Activated naive CD8-positive, alpha-beta T cell treated with anti-CD3 and anti-CD28 coated beads for 36 hours (primary cell): ENCODE results near the gene DCC. TPM values are rescaled to one million over a fixed set of nuclear protein-coding genes. Genes with fewer than 3 reads are reported as not detected.

Experiments
- DNase-seq: peaks from one replicate; pipeline ENCODE4 v3.0.0; 2021
- H3K27ac Mint-ChIP-seq: one replicate; pipeline ENCODE4 v1.8.0; 2022; ENCODE audit warnings: mild to moderate bottlenecking, moderate library complexity, mixed read lengths
- H3K27me3 Mint-ChIP-seq: one replicate; pipeline ENCODE4 v1.8.0; 2022; ENCODE audit warnings: mild to moderate bottlenecking, mixed read lengths
- H3K36me3 Mint-ChIP-seq: one replicate; pipeline ENCODE4 v1.8.0; 2021; ENCODE audit warnings: mild to moderate bottlenecking, mixed read lengths
- H3K4me1 Mint-ChIP-seq: one replicate; pipeline ENCODE4 v1.8.0; 2021; ENCODE audit warnings: mixed read lengths
- H3K4me3 Mint-ChIP-seq: one replicate; pipeline ENCODE4 v1.8.0; 2022; ENCODE audit warnings: mild to moderate bottlenecking, moderate library complexity, mixed read lengths
- H3K9me3 Mint-ChIP-seq: one replicate; pipeline ENCODE4 v1.8.0; 2022; ENCODE audit warnings: mixed read lengths
- total RNA-seq, 2 experiments: library from RNA; stranded (reverse); gene quantifications; one replicate each; pipeline ENCODE4 v1.2.3, GENCODE V29; 2021

Gene DCC
- total RNA-seq, 2 experiments from 2014 or later: not detected

DNA sequence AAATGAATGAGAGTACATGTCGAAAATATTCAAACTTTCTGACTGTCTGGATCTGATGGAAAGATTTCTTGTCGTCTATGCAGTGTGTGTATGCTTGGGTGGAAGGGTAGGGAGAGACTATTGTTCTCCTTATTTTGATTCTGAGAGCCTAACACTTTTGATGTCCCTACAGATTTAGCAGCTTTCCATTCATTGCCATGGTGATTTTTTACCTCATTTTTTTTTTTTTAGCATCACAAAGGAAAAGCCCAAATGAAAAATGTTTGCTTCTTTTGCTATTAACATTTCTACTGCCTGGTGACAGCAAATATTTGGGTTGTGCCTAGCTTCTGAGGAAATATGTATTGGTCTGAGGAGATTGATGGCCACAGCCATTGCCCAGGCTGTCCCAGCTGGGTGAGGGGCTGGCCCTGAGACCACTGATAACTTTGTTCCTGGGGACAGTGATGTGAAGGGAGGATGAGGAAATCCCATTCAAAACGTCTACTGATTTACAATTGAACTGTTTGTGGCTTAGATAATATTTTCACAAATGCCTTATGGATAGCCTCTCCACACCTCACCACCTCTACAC, 558.6 kb downstream of the DCC start:
- Mint-ChIP-seq H3K27ac (no peak overlapping the region), H3K4me3 (no peak overlapping the region), H3K4me1 (no peaks in the 10 kb centered on the region), H3K36me3 (no peaks in the 10 kb centered on the region), H3K27me3 (no peaks in the 10 kb centered on the region), H3K9me3 (peaks cover 1% of the 10 kb centered on the region)
- no peak for DNase-seq

DNA sequence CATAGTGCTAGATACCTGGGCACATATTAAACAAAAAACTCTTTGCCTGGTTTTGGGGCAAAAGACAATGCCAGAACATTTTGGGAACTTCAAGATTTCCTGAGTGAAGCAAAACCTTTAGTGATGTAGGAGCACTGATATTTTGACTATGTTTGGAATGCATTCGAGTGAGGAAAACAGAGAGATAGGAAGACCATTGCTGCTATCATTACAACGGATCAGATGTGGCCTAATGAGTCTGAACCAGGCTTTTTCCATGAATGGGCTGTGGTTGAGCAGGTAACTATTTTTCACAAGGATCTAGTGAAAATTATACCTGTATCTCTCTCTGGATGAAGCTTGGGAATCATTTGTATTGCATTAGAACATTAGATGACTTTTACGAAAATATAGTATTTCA, 562.2 kb downstream of the DCC start:
- Mint-ChIP-seq H3K36me3 (no peaks in the 10 kb centered on the region), H3K27ac (no peak overlapping the region), H3K9me3 (no peaks in the 10 kb centered on the region), H3K4me1 (no peaks in the 10 kb centered on the region), H3K27me3 (no peaks in the 10 kb centered on the region), H3K4me3 (no peak overlapping the region)
- no peak for DNase-seq

DNA sequence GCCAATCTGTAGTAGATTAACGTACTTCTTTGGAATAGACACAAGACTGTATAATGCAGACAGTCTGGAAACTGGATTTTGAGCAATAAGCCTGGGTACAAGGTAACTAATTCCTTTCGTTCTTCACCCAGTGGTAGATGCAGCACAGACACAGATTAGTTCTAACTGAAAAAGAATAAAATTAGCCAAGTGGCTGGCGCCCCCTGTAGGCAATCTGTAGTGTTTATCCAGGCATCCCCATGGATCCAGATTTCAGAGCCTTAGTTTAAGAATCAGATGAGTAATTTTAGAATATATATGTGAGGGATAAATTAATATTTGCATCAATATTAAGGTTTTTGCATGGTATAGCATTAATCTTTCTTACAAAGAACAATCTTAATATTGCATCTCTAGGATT, 563.9 kb downstream of the DCC start:
- H3K36me3 Mint-ChIP-seq: no peaks in the 10 kb centered on the region
- H3K27ac Mint-ChIP-seq: no peak overlapping the region
- no peaks in the 10 kb centered on the region for H3K4me1 Mint-ChIP-seq
- no peaks in the 10 kb centered on the region for H3K9me3 Mint-ChIP-seq
- no peak overlapping the region for H3K4me3 Mint-ChIP-seq
- no peaks in the 10 kb centered on the region for H3K27me3 Mint-ChIP-seq
- DNase-seq: no peak

DNA sequence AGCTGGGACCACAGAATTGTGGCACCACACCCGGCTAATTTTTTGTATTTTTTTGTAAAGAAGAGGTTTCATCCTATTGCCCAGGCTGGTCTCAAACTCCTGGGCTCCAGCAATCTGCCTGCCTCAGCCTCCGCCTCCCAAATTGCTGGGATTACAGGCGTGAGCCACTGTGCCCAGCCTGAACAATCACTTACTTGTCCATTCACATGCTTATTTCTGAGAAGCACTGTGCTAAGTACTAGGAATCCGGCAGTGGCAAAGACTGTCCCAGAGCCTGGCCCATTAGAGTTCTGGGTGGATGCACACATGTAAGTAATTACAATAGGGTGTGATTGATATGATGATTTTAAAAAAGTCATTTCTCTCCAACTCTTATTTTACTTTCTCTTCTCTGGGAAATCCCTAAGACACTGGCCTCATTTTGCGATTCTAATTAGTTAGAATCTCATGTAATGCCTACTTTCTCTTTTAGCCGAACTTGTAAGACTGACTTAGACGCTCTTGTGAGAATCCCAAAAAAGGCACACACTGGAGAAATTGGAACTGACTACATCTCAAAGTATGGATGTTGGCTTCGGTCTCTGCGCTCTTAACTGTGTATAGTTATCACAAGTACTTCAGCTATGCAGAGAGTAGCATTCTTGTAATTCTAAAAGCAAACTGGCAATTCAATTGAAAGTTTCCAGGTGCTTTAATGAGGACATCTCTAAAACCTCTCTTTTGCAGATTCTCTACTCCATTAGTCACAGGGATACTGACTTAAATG, 567.7 kb downstream of the DCC start:
- Mint-ChIP-seq H3K9me3 (no peaks in the 10 kb centered on the region), H3K36me3 (no peaks in the 10 kb centered on the region), H3K27ac (no peak overlapping the region), H3K4me1 (no peaks in the 10 kb centered on the region), H3K27me3 (no peaks in the 10 kb centered on the region), H3K4me3 (no peak overlapping the region)
- DNase-seq: no peak

DNA sequence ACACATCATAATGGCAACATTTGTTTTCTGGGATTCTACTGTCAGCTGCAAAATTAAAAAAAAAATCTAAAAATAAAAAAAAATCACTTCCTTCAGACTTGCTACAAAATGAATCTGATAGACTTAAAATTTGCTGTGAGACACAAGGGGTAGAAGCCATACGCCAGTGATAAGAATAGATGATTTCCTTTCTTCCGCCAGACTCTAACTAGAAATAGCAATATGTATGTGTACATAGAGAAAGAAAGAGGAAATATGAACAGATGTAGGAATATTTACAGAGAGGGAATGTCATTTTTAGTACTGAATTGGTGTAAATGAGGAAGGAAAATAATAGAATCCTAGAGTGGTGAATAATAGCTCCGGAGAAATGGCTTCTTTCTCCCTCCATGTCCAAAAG, 574.2 kb downstream of the DCC start:
- Mint-ChIP-seq H3K4me3 (no peak overlapping the region), H3K36me3 (no peaks in the 10 kb centered on the region), H3K4me1 (no peaks in the 10 kb centered on the region), H3K27ac (no peak overlapping the region), H3K27me3 (no peaks in the 10 kb centered on the region), H3K9me3 (peaks cover 2% of the 10 kb centered on the region)
- no peak for DNase-seq

DNA sequence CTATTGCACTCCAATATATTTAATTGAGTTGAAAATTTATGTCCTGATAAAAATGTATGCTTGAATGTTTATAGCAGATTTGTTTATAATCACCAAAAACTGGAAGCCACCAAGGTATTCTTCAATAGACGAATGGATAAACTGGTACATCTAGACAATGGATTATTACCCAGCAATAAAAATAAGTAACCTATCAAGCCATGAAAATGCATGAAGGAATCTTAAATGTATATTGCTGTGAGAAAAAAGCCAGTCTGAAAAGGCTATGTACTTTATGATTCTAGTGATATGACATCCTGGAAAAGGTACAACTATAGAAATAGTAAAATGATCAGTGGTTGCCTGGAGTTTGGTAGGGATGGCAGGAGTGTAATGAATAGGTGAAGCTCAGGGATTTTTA, 580.7 kb downstream of the DCC start:
- Mint-ChIP-seq H3K4me3 (no peak overlapping the region), H3K9me3 (peaks cover 1% of the 10 kb centered on the region)

DNA sequence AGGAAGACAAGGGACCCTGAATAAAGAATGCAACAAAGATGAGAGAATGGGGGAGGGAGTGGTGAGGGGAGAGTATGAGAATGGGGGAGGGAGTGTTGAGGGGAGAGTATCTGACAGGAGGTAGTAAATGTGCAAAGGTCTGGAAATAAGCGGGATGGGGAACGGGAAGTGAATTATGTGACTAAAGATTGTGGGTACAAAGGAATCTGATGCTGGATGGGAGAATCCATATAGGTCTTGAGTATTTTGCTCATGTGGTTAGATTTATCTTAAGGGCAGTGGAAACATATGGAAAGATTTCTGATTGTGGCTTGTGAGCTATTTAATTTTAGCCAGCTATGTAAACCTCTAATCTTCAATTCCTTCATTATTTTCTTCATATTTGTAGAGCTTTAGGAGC, 593.4 kb downstream of the DCC start:
- Mint-ChIP-seq H3K9me3 (no peaks in the 10 kb centered on the region), H3K27me3 (no peaks in the 10 kb centered on the region), H3K4me1 (no peaks in the 10 kb centered on the region), H3K36me3 (no peaks in the 10 kb centered on the region), H3K4me3 (no peak overlapping the region), H3K27ac (no peak overlapping the region)
- DNase-seq: no peak

More for the DNA sequence above, 580.7 kb downstream of the DCC start:
- no peaks in the 10 kb centered on the region for H3K36me3 Mint-ChIP-seq
- no peak overlapping the region for H3K27ac Mint-ChIP-seq
- DNase-seq: no peak
- H3K27me3 Mint-ChIP-seq: no peaks in the 10 kb centered on the region
- H3K4me1 Mint-ChIP-seq: no peaks in the 10 kb centered on the region

DNA sequence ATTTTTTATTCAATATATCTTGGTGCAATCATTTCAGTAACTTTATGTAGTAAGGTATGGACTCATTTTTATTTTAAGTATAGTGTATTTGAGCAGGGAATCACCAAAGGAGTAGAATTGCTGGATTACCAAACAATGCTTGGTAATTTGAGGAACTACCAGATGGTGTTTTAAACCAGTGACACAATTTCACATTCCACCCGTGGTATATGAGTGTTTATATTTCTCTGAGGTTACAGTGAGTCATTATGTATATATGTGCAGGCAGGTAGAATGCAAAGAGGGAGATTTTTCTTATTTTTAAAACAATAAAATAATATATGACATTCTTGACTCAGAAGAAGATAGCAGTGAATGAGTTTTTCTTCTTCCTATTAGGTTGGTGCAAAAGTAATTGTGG, 596.9 kb downstream of the DCC start:
- H3K27me3 Mint-ChIP-seq: no peaks in the 10 kb centered on the region
- DNase-seq: no peak
- H3K4me3 Mint-ChIP-seq: no peak overlapping the region
- no peak overlapping the region for H3K27ac Mint-ChIP-seq
- H3K36me3 Mint-ChIP-seq: no peaks in the 10 kb centered on the region
- no peaks in the 10 kb centered on the region for H3K4me1 Mint-ChIP-seq
- peaks cover 3% of the 10 kb centered on the region for H3K9me3 Mint-ChIP-seq

DNA sequence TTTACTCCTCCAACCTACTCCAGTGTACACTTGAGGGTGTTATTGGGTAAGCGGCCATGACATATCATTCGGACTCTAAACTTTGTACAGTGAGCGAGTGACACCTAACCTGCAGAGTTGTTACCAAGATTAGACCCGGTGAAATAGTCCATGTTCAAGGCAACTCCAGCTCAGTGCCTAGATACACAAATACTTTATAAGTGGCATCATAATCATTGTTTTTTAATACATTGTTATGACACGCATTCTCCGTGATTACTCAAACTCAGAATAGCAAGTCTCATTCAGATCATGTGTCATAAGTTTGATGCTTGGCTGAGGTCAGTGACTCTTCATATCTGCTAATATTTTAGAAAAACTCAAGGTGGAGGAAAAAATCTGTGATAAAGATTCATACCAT, 597.8 kb downstream of the DCC start:
- Mint-ChIP-seq H3K36me3 (no peaks in the 10 kb centered on the region), H3K9me3 (peaks cover 3% of the 10 kb centered on the region), H3K27me3 (no peaks in the 10 kb centered on the region)

DNA sequence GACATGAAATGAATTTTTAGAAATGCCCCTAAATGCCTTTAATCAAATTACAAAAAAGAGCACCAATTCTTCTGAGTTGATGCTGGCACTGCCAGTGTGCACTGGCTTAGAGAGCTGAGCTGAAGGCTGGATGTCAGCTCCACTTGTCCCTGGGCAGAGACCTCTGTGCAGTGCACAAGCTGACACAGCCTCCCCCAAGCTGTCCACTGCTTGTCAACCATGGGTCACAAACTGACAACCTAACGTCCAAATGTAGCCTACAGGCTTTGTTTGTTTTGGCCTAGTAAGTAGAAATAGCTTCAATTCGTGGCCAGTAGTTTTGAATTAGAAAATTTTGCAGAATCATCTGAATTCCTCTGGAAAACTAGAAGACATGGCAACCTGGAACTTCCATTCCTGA, 605.6 kb downstream of the DCC start:
- H3K36me3 Mint-ChIP-seq: no peaks in the 10 kb centered on the region
- H3K27ac Mint-ChIP-seq: no peak overlapping the region
- no peaks in the 10 kb centered on the region for H3K27me3 Mint-ChIP-seq
- H3K4me3 Mint-ChIP-seq: no peak overlapping the region
- H3K4me1 Mint-ChIP-seq: no peaks in the 10 kb centered on the region
- DNase-seq: no peak
- no peaks in the 10 kb centered on the region for H3K9me3 Mint-ChIP-seq

More for the DNA sequence above, 597.8 kb downstream of the DCC start:
- no peak for DNase-seq
- H3K27ac Mint-ChIP-seq: no peak overlapping the region
- no peaks in the 10 kb centered on the region for H3K4me1 Mint-ChIP-seq
- no peak overlapping the region for H3K4me3 Mint-ChIP-seq

DNA sequence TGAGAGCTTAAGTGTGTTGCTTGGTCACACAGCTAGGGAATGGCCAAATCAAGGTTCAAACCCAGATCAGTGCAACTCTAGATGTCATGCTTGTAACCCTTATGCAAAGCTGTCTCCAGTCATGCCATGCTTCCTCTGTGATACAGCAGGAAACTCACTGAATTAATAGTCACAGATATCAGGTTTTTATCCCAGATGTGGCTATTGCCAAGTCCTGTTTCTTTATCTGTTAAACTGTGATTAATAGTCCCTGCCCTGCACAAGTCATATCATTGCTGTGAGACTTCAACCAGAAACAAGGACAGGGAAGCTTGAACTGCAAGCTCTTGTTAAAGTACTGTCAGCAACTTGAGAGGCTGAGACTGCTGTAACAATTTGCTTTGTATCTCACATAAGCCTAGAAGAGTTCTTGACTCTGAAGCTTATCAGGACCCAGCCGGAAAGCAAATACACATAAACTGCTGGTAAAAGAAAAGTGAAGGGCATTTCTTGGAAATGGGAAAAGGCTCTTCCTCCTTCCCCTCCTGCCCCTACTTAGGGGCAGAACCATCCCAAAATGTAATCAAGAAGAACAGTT, 609.0 kb downstream of the DCC start:
- Mint-ChIP-seq H3K27me3 (no peaks in the 10 kb centered on the region), H3K4me1 (no peaks in the 10 kb centered on the region), H3K36me3 (no peaks in the 10 kb centered on the region), H3K4me3 (no peak overlapping the region), H3K9me3 (peaks cover 1% of the 10 kb centered on the region), H3K27ac (no peak overlapping the region)
- no peak for DNase-seq

DNA sequence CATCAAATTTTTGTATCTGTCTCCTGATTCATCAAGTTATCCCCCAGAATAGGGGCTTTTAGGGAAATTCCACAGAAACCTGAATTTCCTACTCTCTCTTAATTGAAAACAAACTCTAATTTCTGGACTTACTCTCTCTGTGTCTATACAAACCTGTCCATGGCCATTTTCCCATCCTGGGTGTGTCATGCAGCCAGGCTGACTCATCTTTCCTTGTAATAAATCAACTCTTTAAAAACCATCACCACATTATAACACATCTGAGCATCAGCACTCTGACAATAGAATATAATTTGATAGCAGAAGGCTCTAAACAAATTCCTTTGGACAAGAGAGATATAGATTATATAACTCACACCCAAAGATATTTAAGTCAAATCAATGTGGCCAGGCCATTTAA, 610.2 kb downstream of the DCC start:
- no peaks in the 10 kb centered on the region for H3K4me1 Mint-ChIP-seq
- H3K27me3 Mint-ChIP-seq: no peaks in the 10 kb centered on the region
- no peak for DNase-seq
- H3K4me3 Mint-ChIP-seq: no peak overlapping the region
- H3K27ac Mint-ChIP-seq: no peak overlapping the region
- peaks cover 1% of the 10 kb centered on the region for H3K9me3 Mint-ChIP-seq
- no peaks in the 10 kb centered on the region for H3K36me3 Mint-ChIP-seq

DNA sequence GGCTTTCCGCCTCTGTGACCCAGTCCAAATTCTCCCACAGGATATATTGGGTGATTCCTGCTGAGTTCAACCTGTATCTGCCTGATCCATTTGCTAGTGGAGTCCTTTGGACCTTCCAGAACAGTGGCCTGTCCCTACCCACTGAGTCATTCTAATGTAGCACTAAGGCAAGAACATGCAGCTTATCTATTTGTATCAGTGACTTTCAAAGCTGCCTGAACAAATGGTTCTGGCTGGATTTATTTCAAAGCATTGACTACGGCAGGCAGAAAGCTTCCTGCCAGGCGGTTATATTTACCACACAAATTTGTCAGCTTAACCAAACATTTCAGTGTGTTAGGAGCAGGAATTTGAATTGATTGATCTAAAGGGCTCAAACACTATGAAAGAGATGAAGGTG, 613.4 kb downstream of the DCC start:
- Mint-ChIP-seq H3K27me3 (no peaks in the 10 kb centered on the region), H3K27ac (no peak overlapping the region), H3K36me3 (no peaks in the 10 kb centered on the region), H3K4me3 (no peak overlapping the region), H3K9me3 (peaks cover 1% of the 10 kb centered on the region), H3K4me1 (no peaks in the 10 kb centered on the region)
- no peak for DNase-seq

DNA sequence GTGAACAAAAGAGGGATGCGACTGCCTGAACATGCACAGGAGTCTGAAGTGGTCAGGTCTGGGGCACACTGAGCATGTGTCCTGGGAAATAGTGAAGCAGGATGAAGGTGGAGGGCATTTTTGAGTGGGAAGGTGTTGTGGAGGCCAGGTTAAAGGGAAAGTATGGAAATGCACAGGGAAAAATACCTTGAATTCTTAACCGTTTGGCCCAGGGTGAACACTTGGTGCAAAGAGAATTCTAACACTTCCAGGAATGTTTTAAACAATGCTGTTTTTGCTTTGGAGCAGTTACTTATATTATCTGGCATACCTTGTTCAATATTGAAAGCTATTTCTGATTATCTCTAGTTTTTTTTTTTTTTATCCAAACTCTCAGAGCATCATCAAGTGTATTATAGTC, 623.5 kb downstream of the DCC start:
- DNase-seq: no peak
- no peak overlapping the region for H3K27ac Mint-ChIP-seq
- no peaks in the 10 kb centered on the region for H3K4me1 Mint-ChIP-seq
- no peaks in the 10 kb centered on the region for H3K27me3 Mint-ChIP-seq
- H3K9me3 Mint-ChIP-seq: peaks cover 2% of the 10 kb centered on the region
- H3K36me3 Mint-ChIP-seq: no peaks in the 10 kb centered on the region
- H3K4me3 Mint-ChIP-seq: no peak overlapping the region

DNA sequence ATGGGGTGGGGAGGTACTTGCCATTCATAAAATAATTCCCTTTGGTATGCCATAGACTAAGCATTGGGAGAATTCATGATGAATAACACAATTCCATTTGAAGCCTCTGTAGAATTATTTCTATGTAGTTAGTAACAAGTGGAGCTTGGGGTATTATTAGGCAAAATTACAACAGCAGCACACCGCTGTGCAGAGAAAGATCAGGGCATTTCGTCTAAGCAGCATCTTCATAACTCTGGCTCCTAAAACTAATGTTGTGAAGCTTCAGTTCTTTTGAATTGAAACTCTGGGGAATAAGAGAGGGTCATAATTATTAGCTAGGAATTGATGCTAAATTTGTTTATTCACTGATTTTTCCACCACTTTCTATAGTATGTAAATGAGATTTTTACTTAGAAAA, 630.7 kb downstream of the DCC start:
- Mint-ChIP-seq H3K27me3 (no peaks in the 10 kb centered on the region), H3K4me1 (no peaks in the 10 kb centered on the region), H3K9me3 (no peaks in the 10 kb centered on the region), H3K36me3 (no peaks in the 10 kb centered on the region), H3K4me3 (no peak overlapping the region), H3K27ac (no peak overlapping the region)
- DNase-seq: no peak

DNA sequence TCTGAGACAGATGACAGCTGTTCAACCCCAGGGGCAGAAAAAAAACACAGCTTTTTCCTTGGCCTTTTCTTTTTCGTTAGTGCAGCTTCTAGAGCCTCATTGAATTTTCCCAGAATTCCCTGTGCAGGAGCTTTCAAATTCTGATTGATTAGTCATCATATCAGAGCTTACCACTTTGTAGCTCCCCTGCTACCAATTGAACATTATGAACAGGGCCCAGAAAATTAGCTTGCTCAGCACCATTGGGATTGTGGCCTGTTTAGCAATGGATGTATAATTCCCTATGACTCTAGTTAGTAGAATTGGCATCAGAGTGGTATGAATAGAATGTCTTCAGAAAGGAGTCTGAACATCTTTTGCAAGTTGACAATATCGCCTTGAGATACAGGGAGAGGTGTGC, 631.1 kb downstream of the DCC start:
- Mint-ChIP-seq H3K4me1 (no peaks in the 10 kb centered on the region), H3K27me3 (no peaks in the 10 kb centered on the region), H3K27ac (no peak overlapping the region), H3K36me3 (no peaks in the 10 kb centered on the region), H3K4me3 (no peak overlapping the region), H3K9me3 (peaks cover under 1% of the 10 kb centered on the region)
- no peak for DNase-seq
